ENCODE measurements around the gene PKNOX2.

- TF ChIP-seq CTCF (IDR thresholded peaks at IDR 0.05 in 8 of 11, conservative IDR thresholded peaks at IDR 0.05 in 3 of 11) (no peak), POLR2A (IDR thresholded peaks at IDR 0.05) (no peak)
Observed at GRCh38 chr11:125202977-125203376, 38.4 kb downstream of the PKNOX2 start.
